HG03139 (cell line): ENCODE data around the gene AP5Z1.
"Not testable (repeated sequence)": the region's sequence is repeated elsewhere in the genome, so short reads cannot be mapped to it uniquely, and the experiment has no call there.

Experiments used
- ATAC-seq: cut with Tn5 transposase; IDR thresholded peaks from one replicate; pipeline ENCODE4 v1.9.1; 2021; ENCODE audit not compliant: unreplicated experiment

The AP5Z1 gene

GRCh38 chr7:4787541-4787940 is 12.1 kb downstream of the AP5Z1 start:
- ATAC-seq = no peak

DNA sequence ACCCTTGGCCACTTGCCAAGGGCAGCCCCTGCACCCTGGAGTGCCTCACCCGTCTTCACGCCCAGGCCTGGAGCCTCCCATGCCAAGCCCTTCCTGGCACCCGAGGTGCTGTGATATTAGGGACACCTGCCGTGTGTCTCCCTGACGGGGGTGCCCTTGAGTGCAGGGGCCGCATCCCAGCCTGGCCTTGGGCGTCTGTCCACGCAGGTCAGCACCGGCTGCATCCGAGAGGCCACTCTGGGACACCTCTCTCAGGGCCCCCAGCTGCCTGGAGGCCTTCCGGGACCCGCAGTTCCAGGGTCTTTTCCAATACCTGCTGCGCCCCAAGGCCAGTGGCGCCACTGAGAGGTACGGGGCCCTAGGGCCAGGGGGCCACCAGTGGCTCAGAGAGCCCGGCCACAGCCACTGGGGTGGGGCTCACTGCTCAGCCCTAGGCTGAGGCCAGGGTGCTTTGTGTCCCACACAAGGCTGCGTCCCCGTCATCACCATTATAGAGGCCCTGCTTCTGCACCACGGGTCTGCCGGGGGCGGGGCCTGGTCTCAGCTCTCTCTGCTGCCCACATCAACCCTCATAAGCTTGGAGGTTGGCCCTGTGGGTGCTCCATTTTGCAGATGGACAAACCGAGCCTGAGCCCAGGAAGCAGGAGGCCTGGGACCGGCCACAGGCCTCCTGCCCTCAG is 12.7 kb downstream of the AP5Z1 start:
- ATAC-seq = no peak

DNA sequence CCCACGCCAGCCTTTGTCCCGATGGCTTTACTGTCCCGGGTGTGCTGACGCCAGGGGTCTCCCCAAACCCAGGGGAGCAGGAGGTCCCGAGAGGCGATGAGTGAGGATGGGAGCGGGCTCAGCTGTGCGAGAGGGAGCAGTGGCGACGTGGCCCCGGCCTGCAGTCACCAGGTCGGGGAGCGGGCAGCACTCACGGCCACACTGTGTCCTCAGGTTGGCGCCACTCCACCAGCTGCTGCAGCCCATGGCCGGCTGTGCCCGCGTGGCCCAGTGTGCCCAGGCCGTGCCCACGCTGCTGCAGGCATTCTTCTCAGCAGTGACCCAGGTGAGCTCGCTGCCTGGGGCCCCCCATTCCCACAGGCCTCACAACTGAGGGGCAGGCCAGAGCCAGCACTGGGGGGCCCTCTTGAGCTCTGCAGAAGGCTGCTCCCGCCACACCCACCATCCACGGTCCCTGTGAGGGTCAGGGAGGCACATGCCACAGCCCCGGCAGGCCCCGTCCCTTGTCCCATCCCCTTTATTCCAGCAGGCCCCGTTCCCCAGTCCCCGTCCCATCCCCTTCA is 13.3 kb downstream of the AP5Z1 start:
- no peak for ATAC-seq

- no peak for ATAC-seq
Observed at GRCh38 chr7:4789194-4790077, 14.0 kb downstream of the AP5Z1 start.

GRCh38 chr7:4790078-4790465 is 14.6 kb downstream of the AP5Z1 start:
- ATAC-seq = no peak

- ATAC-seq = no peak
Observed at GRCh38 chr7:4790516-4790991, 15.1 kb downstream of the AP5Z1 start.

- ATAC-seq = no peak
Observed at GRCh38 chr7:4791101-4791737, 15.8 kb downstream of the AP5Z1 start.

GRCh38 chr7:4791738-4792536 is 16.5 kb downstream of the AP5Z1 start:
- no peak for ATAC-seq

DNA sequence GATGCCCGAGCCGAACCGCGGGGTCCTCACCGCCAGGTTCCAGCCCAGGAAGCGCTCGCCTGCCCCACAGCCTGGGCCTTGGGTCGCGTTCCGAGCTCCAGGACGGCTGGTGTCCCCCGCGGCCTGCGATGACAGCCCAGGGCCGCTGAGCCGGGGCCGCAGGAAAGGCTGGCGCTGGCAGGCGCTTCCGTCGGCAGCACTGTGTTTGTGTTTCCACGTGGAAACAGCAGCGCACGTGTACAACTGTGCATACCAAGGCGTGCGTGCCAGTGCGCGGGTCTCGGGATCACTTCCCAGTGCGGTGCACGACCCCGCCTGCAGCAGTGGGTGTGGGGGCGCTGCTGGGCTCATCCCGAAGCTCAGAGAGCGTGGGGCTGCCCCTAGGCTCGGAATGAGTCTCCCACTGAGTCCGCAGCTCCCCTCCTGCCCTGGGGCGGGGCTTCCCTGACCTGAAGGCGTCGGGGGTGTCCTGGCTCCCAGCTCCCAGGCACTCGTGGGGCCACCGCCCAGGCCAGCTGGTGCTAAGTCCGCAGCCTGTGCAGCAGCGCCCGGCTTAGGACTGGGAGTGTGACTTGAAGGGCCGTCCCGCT is 17.2 kb downstream of the AP5Z1 start:
- ATAC-seq = no peak

DNA sequence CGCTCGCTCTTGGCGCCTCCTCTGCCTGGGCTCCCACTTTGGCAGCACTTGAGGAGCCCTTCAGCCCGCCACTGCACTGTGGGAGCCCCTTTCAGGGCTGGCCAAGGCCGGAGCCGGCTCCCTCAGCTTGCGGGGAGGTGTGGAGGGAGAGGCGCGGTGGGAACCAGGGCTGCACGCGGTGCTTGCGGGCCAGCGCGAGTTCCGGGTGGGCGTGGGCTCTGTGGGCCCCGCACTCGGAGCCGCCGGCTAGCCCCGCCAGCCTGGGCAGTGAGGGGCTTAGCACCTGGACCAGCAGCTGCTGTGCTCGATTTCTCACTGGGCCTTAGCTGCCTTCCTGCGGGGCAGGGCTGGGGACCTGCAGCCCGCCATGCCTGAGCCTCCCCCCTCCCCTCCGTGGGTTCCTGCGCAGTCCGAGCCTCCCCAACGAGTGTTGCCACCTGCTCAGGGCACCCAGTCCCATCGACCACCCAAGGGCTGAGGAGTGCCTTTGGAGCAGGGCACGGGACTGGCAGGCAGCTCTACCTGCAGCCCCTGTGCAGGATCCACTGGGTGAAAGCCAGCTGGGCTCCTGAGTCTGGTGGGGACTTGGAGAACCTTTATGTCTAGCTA is 18.1 kb downstream of the AP5Z1 start:
- ATAC-seq = not testable (repeated sequence)

GRCh38 chr7:4794171-4794570 is 18.7 kb downstream of the AP5Z1 start:
- ATAC-seq = not testable (repeated sequence)

DNA sequence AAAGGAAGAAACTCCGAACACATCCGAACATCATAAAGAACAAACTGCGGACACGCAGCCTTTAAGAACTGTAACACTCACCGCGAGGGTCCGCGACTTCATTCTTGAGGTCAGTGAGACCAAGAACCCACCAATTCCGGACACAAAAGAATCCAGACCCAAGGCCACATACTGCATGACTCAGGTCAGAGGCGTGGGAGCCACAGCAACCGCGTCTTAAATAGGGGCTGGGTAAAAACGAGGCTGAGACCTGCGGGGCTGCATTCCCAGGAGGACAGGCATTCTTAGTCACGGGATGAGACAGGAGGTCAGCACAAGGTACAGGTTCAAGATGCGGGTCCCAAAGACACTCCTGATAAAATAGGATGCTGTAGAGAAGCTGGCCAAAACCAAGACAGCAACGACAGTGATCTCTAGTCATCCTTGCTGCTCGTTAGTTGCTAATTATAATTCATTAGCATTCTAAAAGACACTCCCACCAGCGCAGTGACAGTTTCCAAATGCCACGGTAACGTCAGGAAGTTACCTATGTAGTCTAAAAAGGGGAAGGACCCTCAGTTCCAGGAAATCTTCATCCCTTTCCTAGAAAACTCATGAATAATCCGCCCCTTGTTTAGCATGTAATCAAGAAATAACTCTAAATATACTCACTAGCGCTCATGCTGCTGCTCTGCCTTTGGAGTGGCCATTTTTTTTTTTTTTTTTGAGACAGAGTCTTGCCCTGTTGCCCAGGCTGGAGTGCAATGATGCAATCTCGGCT is 19.3 kb downstream of the AP5Z1 start:
- no peak for ATAC-seq

- no peak for ATAC-seq
Observed at GRCh38 chr7:4796453-4796852, 21.0 kb downstream of the AP5Z1 start.

GRCh38 chr7:4797858-4798705 is 22.7 kb downstream of the AP5Z1 start:
- ATAC-seq = no peak

GRCh38 chr7:4798706-4799235 is 23.3 kb downstream of the AP5Z1 start:
- no peak for ATAC-seq

DNA sequence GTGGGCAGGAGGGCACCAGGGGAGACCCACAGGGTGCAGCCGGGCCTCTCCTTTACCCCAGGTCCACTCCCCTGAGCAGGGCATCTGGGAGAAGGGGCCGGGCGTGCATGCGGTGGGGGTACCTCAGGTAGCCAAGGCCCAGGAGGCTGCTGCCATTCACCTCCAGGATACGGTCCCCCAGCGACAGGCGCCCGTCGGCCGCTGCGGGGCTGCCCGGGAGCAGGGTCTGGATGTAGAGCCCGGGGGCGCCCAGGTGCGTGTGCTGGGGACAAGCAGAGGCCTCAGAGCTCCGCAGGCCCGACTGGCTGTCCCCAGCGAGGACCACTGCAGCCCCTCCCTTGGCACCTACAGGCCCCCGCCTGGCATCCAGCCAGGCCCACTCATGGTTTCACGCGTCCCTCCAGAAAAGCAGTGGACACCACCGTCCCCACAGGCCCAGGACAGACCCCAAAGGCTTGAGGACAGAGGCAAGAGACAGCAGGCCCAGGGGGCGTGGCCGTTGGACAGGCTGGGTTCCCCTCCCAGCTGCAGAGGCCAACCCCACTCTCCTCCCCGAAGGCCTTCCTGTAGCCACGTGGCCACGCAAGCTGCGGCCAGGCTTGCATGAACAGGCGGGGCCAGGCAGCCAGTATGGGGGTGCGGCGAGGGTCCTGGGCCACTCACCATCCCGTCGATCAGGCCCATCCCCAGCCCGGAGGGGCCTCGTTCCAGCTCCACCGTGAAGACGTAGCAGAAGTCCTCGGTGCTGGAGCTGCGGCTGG is 24.3 kb downstream of the AP5Z1 start:
- no peak for ATAC-seq

DNA sequence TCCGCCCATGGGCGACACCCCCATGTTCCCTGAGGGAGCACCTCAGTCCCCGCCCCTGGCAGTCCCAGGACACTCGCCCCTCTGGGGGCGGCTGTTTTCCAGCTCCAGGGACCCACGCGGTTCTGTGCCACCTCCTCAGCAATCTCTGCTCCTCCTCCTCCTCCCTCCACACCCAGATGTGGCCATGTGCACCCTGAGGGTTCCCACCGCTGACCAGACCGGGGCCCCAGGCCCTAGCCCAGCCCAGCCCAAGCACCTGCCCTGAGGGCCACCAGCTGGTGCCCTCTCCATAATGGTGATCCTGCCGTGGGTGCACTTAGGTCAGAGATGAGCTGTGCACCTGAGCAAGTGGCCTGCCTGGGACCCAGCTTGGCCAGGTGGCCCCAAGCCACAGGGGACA is 25.1 kb downstream of the AP5Z1 start:
- ATAC-seq = no peak
